ENCODE measurements around the gene AMZ1. TPM values are rescaled to one million over a fixed set of nuclear protein-coding genes. Genes with fewer than 3 reads are reported as not detected.

AMZ1 gene
- total and polyA plus RNA-seq, 2 donors (not counting 1 experiment from before 2014, with no cell fraction given) = 0.26 to 0.33 TPM

DNA sequence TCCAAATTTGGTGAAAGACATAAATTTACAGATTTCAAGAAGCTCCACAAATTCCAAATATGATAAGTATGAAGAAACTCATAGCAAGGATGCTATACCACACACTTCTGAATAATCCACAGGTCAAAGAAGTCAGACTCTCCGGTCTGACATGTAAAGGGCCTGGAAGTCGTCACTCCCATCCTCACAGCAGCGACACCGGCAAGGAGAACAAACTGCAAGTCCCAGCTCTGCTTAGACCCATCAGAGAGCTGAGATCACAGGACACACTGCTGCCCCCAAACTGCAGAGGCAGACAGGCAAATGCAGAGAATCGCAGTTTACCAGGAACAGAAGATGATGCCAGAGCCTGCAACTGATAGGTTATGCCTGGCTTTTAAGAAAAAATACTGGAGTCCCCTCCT is 62.0 kb downstream of the AMZ1 start:
- H3K27me3 ChIP-seq (ENCODE audit: control insufficient read depth, insufficient read depth, low read length) = no peaks in the 10 kb centered on the region
- no peaks in the 10 kb centered on the region for H3K9me3 ChIP-seq (ENCODE audit: control insufficient read depth, insufficient read depth, low read depth, low read length)
- no peaks in the 10 kb centered on the region for H3K36me3 ChIP-seq (ENCODE audit: control insufficient read depth, insufficient read depth, low read length)
- H3K4me3 ChIP-seq (replicated peaks in 1 of 4; ENCODE audit: control extremely low read depth in 1 of 4, insufficient read depth in 1 of 4, low read depth in 3 of 4, low read length in 4 of 4) = no peak overlapping the region
- H4K20me1 ChIP-seq (ENCODE audit: control insufficient read depth, extremely low read depth, insufficient read depth, low read length) = no peaks in the 10 kb centered on the region
- no peak overlapping the region for H3K27ac ChIP-seq (ENCODE audit: insufficient read depth, low read length)
- no peak for TF ChIP-seq EZH2 (IDR thresholded peaks at IDR 0.05; ENCODE audit: low read length, missing control alignments)
- TF ChIP-seq, protein P1, sequence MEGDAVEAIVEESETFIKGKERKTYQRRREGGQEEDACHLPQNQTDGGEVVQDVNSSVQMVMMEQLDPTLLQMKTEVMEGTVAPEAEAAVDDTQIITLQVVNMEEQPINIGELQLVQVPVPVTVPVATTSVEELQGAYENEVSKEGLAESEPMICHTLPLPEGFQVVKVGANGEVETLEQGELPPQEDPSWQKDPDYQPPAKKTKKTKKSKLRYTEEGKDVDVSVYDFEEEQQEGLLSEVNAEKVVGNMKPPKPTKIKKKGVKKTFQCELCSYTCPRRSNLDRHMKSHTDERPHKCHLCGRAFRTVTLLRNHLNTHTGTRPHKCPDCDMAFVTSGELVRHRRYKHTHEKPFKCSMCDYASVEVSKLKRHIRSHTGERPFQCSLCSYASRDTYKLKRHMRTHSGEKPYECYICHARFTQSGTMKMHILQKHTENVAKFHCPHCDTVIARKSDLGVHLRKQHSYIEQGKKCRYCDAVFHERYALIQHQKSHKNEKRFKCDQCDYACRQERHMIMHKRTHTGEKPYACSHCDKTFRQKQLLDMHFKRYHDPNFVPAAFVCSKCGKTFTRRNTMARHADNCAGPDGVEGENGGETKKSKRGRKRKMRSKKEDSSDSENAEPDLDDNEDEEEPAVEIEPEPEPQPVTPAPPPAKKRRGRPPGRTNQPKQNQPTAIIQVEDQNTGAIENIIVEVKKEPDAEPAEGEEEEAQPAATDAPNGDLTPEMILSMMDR (conservative IDR thresholded peaks at IDR 0.05 in 1 of 2, IDR thresholded peaks at IDR 0.05 in 1 of 2; ENCODE audit: low read depth in 1 of 2, low read length in 2 of 2) = no peak
- H3K79me2 ChIP-seq (ENCODE audit: control insufficient read depth, insufficient read depth, low read length) = peaks cover 27% of the 10 kb centered on the region
- no peak overlapping the region for H3K9ac ChIP-seq (ENCODE audit: insufficient read depth, low read length)
- H3K4me2 ChIP-seq (ENCODE audit: extremely low read depth, insufficient read depth, low read length) = no peak overlapping the region
- H3K4me1 ChIP-seq (ENCODE audit: control insufficient read depth, extremely low read depth, insufficient read depth, low read length) = no peaks in the 10 kb centered on the region
- no peak for DNase-seq (ENCODE audit: low read depth in 2 of 2)
- H2AFZ ChIP-seq (ENCODE audit: low read length) = no peak overlapping the region

- H3K9ac ChIP-seq (ENCODE audit: insufficient read depth, low read length) = no peak overlapping the region
- no peaks in the 10 kb centered on the region for H3K9me3 ChIP-seq (ENCODE audit: control insufficient read depth, insufficient read depth, low read depth, low read length)
- no peak overlapping the region for H3K4me3 ChIP-seq (replicated peaks in 1 of 4; ENCODE audit: control extremely low read depth in 1 of 4, insufficient read depth in 1 of 4, low read depth in 3 of 4, low read length in 4 of 4)
- peaks cover 36% of the 10 kb centered on the region for H3K79me2 ChIP-seq (ENCODE audit: control insufficient read depth, insufficient read depth, low read length)
- no peaks in the 10 kb centered on the region for H3K4me1 ChIP-seq (ENCODE audit: control insufficient read depth, extremely low read depth, insufficient read depth, low read length)
- H4K20me1 ChIP-seq (ENCODE audit: control insufficient read depth, extremely low read depth, insufficient read depth, low read length) = no peaks in the 10 kb centered on the region
- no peaks in the 10 kb centered on the region for H3K27me3 ChIP-seq (ENCODE audit: control insufficient read depth, insufficient read depth, low read length)
- H3K4me2 ChIP-seq (ENCODE audit: extremely low read depth, insufficient read depth, low read length) = no peak overlapping the region
- H2AFZ ChIP-seq (ENCODE audit: low read length) = no peak overlapping the region
- no peak overlapping the region for H3K27ac ChIP-seq (ENCODE audit: insufficient read depth, low read length)
- no peak for DNase-seq (ENCODE audit: low read depth in 2 of 2)
- H3K36me3 ChIP-seq (ENCODE audit: control insufficient read depth, insufficient read depth, low read length) = no peaks in the 10 kb centered on the region
- TF ChIP-seq EZH2 (IDR thresholded peaks at IDR 0.05; ENCODE audit: low read length, missing control alignments) = no peak
- TF ChIP-seq, protein P1 (conservative IDR thresholded peaks at IDR 0.05 in 1 of 2, IDR thresholded peaks at IDR 0.05 in 1 of 2; ENCODE audit: low read depth in 1 of 2, low read length in 2 of 2) = no peak
Measured at GRCh38 chr7:2751086-2751485, 63.1 kb downstream of the AMZ1 start.

DNA sequence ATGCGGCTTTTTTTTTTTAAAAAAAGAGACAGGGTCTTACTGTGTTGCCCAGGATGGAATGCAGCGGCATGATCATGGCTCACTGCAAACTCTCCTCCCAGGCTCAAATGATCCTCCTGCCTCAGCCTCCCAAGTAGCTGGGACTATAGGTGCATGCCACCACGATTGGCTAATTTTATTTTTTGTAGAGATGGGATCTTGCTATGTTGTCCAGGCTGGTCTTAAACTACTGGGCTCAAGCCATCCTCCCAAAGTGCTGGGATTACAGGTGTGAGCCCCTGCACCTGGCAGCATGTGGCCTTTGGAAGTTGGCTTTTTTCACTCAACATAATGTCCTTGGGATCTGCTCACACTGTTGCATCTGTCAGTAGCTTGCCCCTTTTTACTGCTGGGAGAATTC is 65.1 kb downstream of the AMZ1 start:
- peaks cover 41% of the 10 kb centered on the region for H3K79me2 ChIP-seq (ENCODE audit: control insufficient read depth, insufficient read depth, low read length)

More for the DNA sequence above, 65.1 kb downstream of the AMZ1 start:
- Histone ChIP-seq H3K4me2 (ENCODE audit: extremely low read depth, insufficient read depth, low read length) (no peak overlapping the region), H3K27me3 (ENCODE audit: control insufficient read depth, insufficient read depth, low read length) (no peaks in the 10 kb centered on the region), H3K9me3 (ENCODE audit: control insufficient read depth, insufficient read depth, low read depth, low read length) (no peaks in the 10 kb centered on the region), H3K4me3 (replicated peaks in 1 of 4; ENCODE audit: control extremely low read depth in 1 of 4, insufficient read depth in 1 of 4, low read depth in 3 of 4, low read length in 4 of 4) (no peak overlapping the region), H3K36me3 (ENCODE audit: control insufficient read depth, insufficient read depth, low read length) (no peaks in the 10 kb centered on the region), H3K27ac (ENCODE audit: insufficient read depth, low read length) (no peak overlapping the region), H2AFZ (ENCODE audit: low read length) (no peak overlapping the region), H3K4me1 (ENCODE audit: control insufficient read depth, extremely low read depth, insufficient read depth, low read length) (peaks cover 10% of the 10 kb centered on the region), H4K20me1 (ENCODE audit: control insufficient read depth, extremely low read depth, insufficient read depth, low read length) (no peaks in the 10 kb centered on the region), H3K9ac (ENCODE audit: insufficient read depth, low read length) (no peak overlapping the region)
- DNase-seq (ENCODE audit: low read depth in 2 of 2) = no peak
- TF ChIP-seq EZH2 (IDR thresholded peaks at IDR 0.05; ENCODE audit: low read length, missing control alignments) = no peak
- TF ChIP-seq, protein P1 (conservative IDR thresholded peaks at IDR 0.05 in 1 of 2, IDR thresholded peaks at IDR 0.05 in 1 of 2; ENCODE audit: low read depth in 1 of 2, low read length in 2 of 2) = no peak
